A549 (cell line): Measurements from ENCODE around the gene LAMA2. TPM values are rescaled to one million over a fixed set of nuclear protein-coding genes. Genes with fewer than 3 reads are reported as not detected.

Source experiments
- ATAC-seq, 2 experiments: fragments of 200-7000 bp in 1 of 2; fragments of >200 bp in 1 of 2; cut with Nextera tagmentation in 1 of 2; cut with Tn5 transposase in 1 of 2; 3 replicates each; pipeline versions ENCODE4 v1.8.0 to v1.9.1; 2018 to 2020; ENCODE audit warnings: mild to moderate bottlenecking in 1 of 2, moderate library complexity in 1 of 2
- CTCF ChIA-PET: fragments of 300-600 bp; sonication (Branson Sonifier 250); formaldehyde crosslinking; extraction: SDS; loops from one replicate; lab custom pipeline; 2021; ENCODE audit warnings: antibody characterized with exemption, inconsistent platforms; lab: Yijun Ruan, JAX
- POLR2A ChIA-PET: fragments of 350-600 bp; formaldehyde crosslinking; extraction: SDS; loops from one replicate; lab custom pipeline; 2021; ENCODE audit warnings: antibody characterized with exemption, inconsistent platforms; lab: Yijun Ruan, JAX
- DNase-seq, 2 experiments: peaks; one replicate each; pipeline versions ENCODE4 v3.0.0 to v3.0.0-alpha.2; 2011 to 2016; ENCODE audit warnings: low read depth in 1 of 2, low spot score in 1 of 2
- FAIRE-seq: peaks from 2 replicates; lab custom pipeline; 2011; peaks lifted over from hg19 to GRCh38; lab: Jason Lieb, UNC
- H3K27ac ChIP-seq, 2 experiments: fragments of >200 bp; sonication (Bioruptor Twin); formaldehyde crosslinking; 3 replicates each; pipeline ENCODE4 v1.5.1; 2016 to 2017
- H3K4me1 ChIP-seq: fragments of >200 bp; sonication (Bioruptor Twin); formaldehyde crosslinking; 3 replicates; pipeline ENCODE4 v1.6.1; 2016
- H3K4me2 ChIP-seq: fragments of >200 bp; sonication (Bioruptor Twin); formaldehyde crosslinking; 3 replicates; pipeline ENCODE4 v1.6.1; 2016
- H3K4me3 ChIP-seq: fragments of >200 bp; sonication (Bioruptor Twin); formaldehyde crosslinking; 3 replicates; pipeline ENCODE4 v1.5.1; 2016
- H3K9me3 ChIP-seq: fragments of >200 bp; sonication (Bioruptor Twin); formaldehyde crosslinking; 3 replicates; pipeline ENCODE4 v1.6.1; 2016
- EHF ChIP-seq: fragments of 250-450 bp; sonication (Bioruptor Pico); IDR thresholded peaks from 2 replicates; pipeline ENCODE4 v1.5.0; 2020; ENCODE audit warnings: mild to moderate bottlenecking
- FOSB ChIP-seq: fragments of 250-450 bp; sonication (Bioruptor Pico); IDR thresholded peaks from 2 replicates; pipeline ENCODE4 v1.5.0; 2020; ENCODE audit warnings: mild to moderate bottlenecking, moderate library complexity
- FOSL2 ChIP-seq, 2 experiments: fragments of 450-650 bp in 1 of 2; fragments of >200 bp in 1 of 2; sonication (Bioruptor Twin) in 1 of 2; formaldehyde crosslinking; IDR thresholded peaks; 2 replicates each; pipeline versions ENCODE4 v1.5.0 to v1.6.1; 2016 to 2020; ENCODE audit warnings: mild to moderate bottlenecking in 1 of 2, moderate library complexity in 1 of 2
- HMGXB4 ChIP-seq: fragments of 250-450 bp; sonication (Bioruptor Pico); IDR thresholded peaks from 2 replicates; pipeline ENCODE4 v1.5.0; 2021; ENCODE audit warnings: mild to moderate bottlenecking, moderate library complexity, borderline replicate concordance
- MAFK ChIP-seq: fragments of 450-650 bp; IDR thresholded peaks from 2 replicates; pipeline ENCODE4 v1.6.1; 2014; ENCODE audit not compliant: partially characterized antibody
- MAZ ChIP-seq: fragments of 150-350 bp; IDR thresholded peaks from 2 replicates; pipeline ENCODE4 v1.6.1; 2014; ENCODE audit warnings: antibody characterized with exemption, low read depth, low read length, borderline replicate concordance
- NPAS2 ChIP-seq: fragments of 250-450 bp; sonication (Bioruptor Pico); IDR thresholded peaks from 2 replicates; pipeline ENCODE4 v1.8.0; 2022; ENCODE audit warnings: mild to moderate bottlenecking, moderate library complexity, borderline replicate concordance
- PBX3 ChIP-seq: IDR thresholded peaks from 2 replicates; pipeline ENCODE4 v1.6.1; 2012
- POLR2AphosphoS2 ChIP-seq: conservative IDR thresholded peaks from 2 replicates; pipeline ENCODE4 v1.6.1; 2012; ENCODE audit warnings: low read length, improper control_type of control experiment, inconsistent platforms
- RNF2 ChIP-seq: fragments of 200-600 bp; sonication (generic); IDR thresholded peaks from 2 replicates; pipeline ENCODE4 v1.6.1; 2016; ENCODE audit warnings: low read depth, mild to moderate bottlenecking, antibody characterized with exemption, moderate library complexity, borderline replicate concordance
- SMC3 ChIP-seq: fragments of >200 bp; sonication (Bioruptor Twin); formaldehyde crosslinking; IDR thresholded peaks from 3 replicates; pipeline ENCODE4 v1.6.1; 2018; ENCODE audit warnings: inconsistent platforms
- SREBF2 ChIP-seq: fragments of 450-650 bp; IDR thresholded peaks from 2 replicates; pipeline ENCODE4 v1.6.1; 2014; ENCODE audit warnings: mild to moderate bottlenecking, moderate library complexity
- USF2 ChIP-seq: fragments of 450-650 bp; IDR thresholded peaks from 2 replicates; pipeline ENCODE4 v1.6.1; 2014; ENCODE audit warnings: antibody characterized with exemption
- ZC3H11A ChIP-seq: fragments of 450-650 bp; IDR thresholded peaks from 2 replicates; pipeline ENCODE4 v1.6.1; 2014; ENCODE audit warnings: antibody characterized with exemption, mild to moderate bottlenecking
- ZNF302 ChIP-seq: fragments of 250-450 bp; sonication (Bioruptor Pico); IDR thresholded peaks from 2 replicates; pipeline ENCODE4 v1.9.0; 2021; ENCODE audit warnings: inconsistent platforms, mild to moderate bottlenecking, moderate library complexity
- WGBS: methylation state at CpG from one replicate; pipeline ENCODE4 v1.1.6; 2017; ENCODE audit errors: missing lambda C conversion rate; 5-methylcytosine and 5-hydroxymethylcytosine counted together
- polyA plus RNA-seq, 4 experiments: library from polyadenylated mRNA; depleted of rRNA in 3 of 4; stranded (reverse); fragments of >200 nt; fragmentation: RNase III in 1 of 4; extraction: RNeasy Plus Mini Kit Qiagen cat#74134 plus additional on column Dnase treatment in 1 of 4; gene quantifications; 2 replicates in 3 of 4; 3 replicates in 1 of 4; pipeline ENCODE4 v1.2.3, GENCODE V29; 2011 to 2017
- TF ChIP-seq, protein P1 (sequence below): fragments of >200 bp; sonication (Bioruptor Twin); formaldehyde crosslinking; IDR thresholded peaks from 3 replicates; pipeline ENCODE4 v1.6.1; 2016

LAMA2 gene
- polyA plus RNA-seq, 2 of the 4 experiments (the other 2 are of a cell fraction): 0.21 to 1.3 TPM

- no peaks in the 10 kb centered on the region for H3K4me1 ChIP-seq
- H3K9me3 ChIP-seq: no peaks in the 10 kb centered on the region
- H3K27ac ChIP-seq: no peak overlapping the region
- H3K4me3 ChIP-seq: no peak overlapping the region
- TF ChIP-seq EHF (no peak), POLR2AphosphoS2 (no peak), SREBF2 (no peak), MAZ (no peak), USF2 (no peak), SMC3 (no peak), MAFK (no peak), FOSB (no peak), ZNF302 (CRISPR knock-in tag) (no peak), FOSL2 (IDR thresholded peaks at IDR 0.05) (no peak), FOSL2 (CRISPR knock-in tag; IDR thresholded peaks at IDR 0.05) (no peak)
- ChIA-PET POLR2A (no interaction called here), CTCF (no interaction called here)
- ATAC-seq: no peak
- no peak for DNase-seq
- no peak for FAIRE-seq
- WGBS: 4% methylated on average over 3 of the region's 3 CpGs
- H3K4me2 ChIP-seq: no peak overlapping the region
These were observed 132.8 kb downstream of the LAMA2 start for GRCh38 chr6:129015721-129016120.

GRCh38 chr6:129016844-129017243, 133.9 kb downstream of the LAMA2 start:
- FAIRE-seq: no peak
- POLR2A ChIA-PET: no interaction called here
- Histone ChIP-seq H3K9me3 (no peaks in the 10 kb centered on the region), H3K4me3 (no peak overlapping the region), H3K27ac (no peak overlapping the region), H3K4me2 (no peak overlapping the region), H3K4me1 (no peaks in the 10 kb centered on the region)
- no peak for TF ChIP-seq ZNF302 (CRISPR knock-in tag)
- no peak for TF ChIP-seq HMGXB4 (CRISPR knock-in tag)
- peak; percentile 86 for TF ChIP-seq MAFK
- no peak for DNase-seq
- no peak for ATAC-seq
- CTCF ChIA-PET: no interaction called here
- 30% methylated on average over 3 of the region's 3 CpGs for WGBS

DNA sequence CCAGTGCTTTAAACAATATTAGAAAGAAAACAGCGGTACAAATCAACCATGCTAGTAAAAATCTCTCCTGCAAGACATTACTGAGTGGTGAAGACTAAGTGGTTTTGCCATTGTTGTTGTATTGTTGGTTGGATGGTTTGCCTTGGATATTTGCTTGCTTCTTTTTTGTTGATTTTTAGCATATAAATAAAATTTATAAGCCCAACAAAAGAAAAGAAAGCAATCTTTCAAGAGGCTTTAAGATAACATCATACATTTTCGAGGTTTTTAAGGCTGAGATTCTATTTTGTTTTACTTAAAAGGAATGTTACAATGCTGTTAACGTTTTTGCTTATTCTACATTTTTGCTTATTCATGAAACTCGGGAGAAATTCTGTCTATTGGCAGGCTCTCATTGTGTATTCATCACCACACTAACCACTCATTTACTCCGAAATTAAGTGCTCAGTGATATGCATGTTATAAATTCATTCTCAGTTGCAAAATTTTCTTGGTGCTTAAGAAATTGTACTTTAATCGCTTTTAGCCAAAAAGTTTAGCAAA, 139.1 kb downstream of the LAMA2 start:
- no peak for DNase-seq
- Histone ChIP-seq H3K4me1 (no peaks in the 10 kb centered on the region), H3K27ac (no peak overlapping the region), H3K9me3 (no peaks in the 10 kb centered on the region), H3K4me3 (no peak overlapping the region), H3K4me2 (no peak overlapping the region)
- ATAC-seq: no peak
- CTCF ChIA-PET: no interaction called here
- TF ChIP-seq MAFK (peak; percentile 22), NPAS2 (no peak)
- TF ChIP-seq, all 56 proteins: peak for 1
- FAIRE-seq: no peak
- POLR2A ChIA-PET: no interaction called here
- WGBS: 15% methylated on average over 6 of the region's 6 CpGs

GRCh38 chr6:129026601-129027000, 143.7 kb downstream of the LAMA2 start:
- CTCF ChIA-PET: no interaction called here
- Histone ChIP-seq H3K4me3 (no peak overlapping the region), H3K4me2 (no peak overlapping the region), H3K9me3 (no peaks in the 10 kb centered on the region), H3K27ac (no peak overlapping the region), H3K4me1 (no peaks in the 10 kb centered on the region)
- DNase-seq: no peak
- WGBS: 5% methylated on average over 1 of the region's 1 CpG
- no peak for FAIRE-seq
- TF ChIP-seq ZC3H11A: no peak
- TF ChIP-seq RNF2: no peak
- TF ChIP-seq, protein P1, sequence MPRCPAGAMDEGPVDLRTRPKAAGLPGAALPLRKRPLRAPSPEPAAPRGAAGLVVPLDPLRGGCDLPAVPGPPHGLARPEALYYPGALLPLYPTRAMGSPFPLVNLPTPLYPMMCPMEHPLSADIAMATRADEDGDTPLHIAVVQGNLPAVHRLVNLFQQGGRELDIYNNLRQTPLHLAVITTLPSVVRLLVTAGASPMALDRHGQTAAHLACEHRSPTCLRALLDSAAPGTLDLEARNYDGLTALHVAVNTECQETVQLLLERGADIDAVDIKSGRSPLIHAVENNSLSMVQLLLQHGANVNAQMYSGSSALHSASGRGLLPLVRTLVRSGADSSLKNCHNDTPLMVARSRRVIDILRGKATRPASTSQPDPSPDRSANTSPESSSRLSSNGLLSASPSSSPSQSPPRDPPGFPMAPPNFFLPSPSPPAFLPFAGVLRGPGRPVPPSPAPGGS: no peak
- no peak for TF ChIP-seq PBX3
- no peak for ATAC-seq
- POLR2A ChIA-PET: no interaction called here
